Measurements from ENCODE around the gene ARMS2.
A peak's percentile ranks its signal among the peaks of the same experiment; 100 is the strongest.

Gene ARMS2

DNA sequence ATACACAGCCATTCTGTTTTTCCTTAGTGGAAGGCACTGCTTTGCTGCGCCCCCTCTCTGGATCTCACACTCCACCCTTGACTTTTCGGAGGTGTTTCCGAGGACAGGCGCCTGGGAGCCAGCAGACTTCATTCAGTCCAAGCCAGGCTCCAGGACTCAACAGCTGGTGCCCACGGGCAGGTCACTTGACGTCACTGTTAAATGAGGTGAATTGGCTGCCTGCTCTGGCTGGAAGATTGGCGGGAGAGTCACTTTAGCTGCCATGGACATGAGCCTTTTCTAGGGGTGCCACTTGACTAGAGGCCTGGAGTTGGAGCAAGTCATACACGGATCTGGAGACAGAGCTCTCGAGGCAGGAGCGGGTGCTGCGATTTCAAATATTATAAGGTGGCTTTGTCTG is 10.1 kb downstream of the ARMS2 start:
- no peak for ATAC-seq (ENCODE audit: low read depth)
- H3K4me3 ChIP-seq (ENCODE audit: severe bottlenecking): no peak overlapping the region
- no peaks in the 10 kb centered on the region for H3K27me3 ChIP-seq (ENCODE audit: insufficient read depth, poor library complexity, severe bottlenecking)
- no peak overlapping the region for H3K27ac ChIP-seq (ENCODE audit: poor library complexity, severe bottlenecking)
- H3K4me1 ChIP-seq (ENCODE audit: insufficient read depth, poor library complexity, severe bottlenecking): peaks cover 21% of the 10 kb centered on the region
- no peak for DNase-seq (ENCODE audit: low spot score)
- peaks cover 21% of the 10 kb centered on the region for H3K36me3 ChIP-seq (ENCODE audit: low read depth)
- H3K9me3 ChIP-seq (ENCODE audit: severe bottlenecking): no peaks in the 10 kb centered on the region
- TF ChIP-seq, protein P1, sequence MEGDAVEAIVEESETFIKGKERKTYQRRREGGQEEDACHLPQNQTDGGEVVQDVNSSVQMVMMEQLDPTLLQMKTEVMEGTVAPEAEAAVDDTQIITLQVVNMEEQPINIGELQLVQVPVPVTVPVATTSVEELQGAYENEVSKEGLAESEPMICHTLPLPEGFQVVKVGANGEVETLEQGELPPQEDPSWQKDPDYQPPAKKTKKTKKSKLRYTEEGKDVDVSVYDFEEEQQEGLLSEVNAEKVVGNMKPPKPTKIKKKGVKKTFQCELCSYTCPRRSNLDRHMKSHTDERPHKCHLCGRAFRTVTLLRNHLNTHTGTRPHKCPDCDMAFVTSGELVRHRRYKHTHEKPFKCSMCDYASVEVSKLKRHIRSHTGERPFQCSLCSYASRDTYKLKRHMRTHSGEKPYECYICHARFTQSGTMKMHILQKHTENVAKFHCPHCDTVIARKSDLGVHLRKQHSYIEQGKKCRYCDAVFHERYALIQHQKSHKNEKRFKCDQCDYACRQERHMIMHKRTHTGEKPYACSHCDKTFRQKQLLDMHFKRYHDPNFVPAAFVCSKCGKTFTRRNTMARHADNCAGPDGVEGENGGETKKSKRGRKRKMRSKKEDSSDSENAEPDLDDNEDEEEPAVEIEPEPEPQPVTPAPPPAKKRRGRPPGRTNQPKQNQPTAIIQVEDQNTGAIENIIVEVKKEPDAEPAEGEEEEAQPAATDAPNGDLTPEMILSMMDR (IDR thresholded peaks at IDR 0.05; ENCODE audit: poor library complexity, severe bottlenecking): no peak

DNA sequence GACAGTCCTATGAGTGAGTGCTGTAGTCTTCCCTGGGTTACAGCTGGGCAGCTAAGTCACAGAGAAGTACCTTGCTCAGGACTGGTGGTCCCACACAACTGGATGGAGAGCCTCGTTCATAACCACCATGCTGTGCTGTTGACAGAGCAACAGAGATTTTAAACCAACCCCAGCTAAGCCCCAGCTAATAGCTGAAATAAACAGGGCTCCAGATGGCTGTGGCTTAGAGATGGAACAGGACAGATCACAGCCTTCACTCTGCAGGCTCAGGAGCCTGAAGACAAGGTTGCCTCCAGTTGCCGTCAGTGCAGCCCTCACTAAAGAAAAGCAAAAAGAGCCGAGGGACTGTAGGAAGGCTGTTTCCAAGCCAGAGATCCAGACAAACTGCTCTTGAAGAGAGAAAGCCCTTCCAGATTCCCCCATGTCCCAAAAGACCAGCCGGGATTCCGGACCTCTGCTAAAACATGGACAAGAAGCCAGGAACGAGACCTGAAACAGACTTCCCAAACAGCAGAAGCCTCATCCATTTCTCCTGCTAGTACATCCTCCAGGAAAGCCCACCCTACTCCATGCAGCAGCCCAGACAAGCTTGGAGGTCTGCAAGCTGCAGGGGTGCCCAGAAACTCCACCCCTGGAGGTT is 11.1 kb downstream of the ARMS2 start:
- H3K36me3 ChIP-seq (ENCODE audit: low read depth): peaks cover 21% of the 10 kb centered on the region
- DNase-seq (ENCODE audit: low spot score) (no peak), ATAC-seq (ENCODE audit: low read depth) (no peak)
- TF ChIP-seq, protein P1 (IDR thresholded peaks at IDR 0.05; ENCODE audit: poor library complexity, severe bottlenecking): no peak
- H3K27me3 ChIP-seq (ENCODE audit: insufficient read depth, poor library complexity, severe bottlenecking): no peaks in the 10 kb centered on the region
- H3K9me3 ChIP-seq (ENCODE audit: severe bottlenecking): no peaks in the 10 kb centered on the region
- H3K4me1 ChIP-seq (ENCODE audit: insufficient read depth, poor library complexity, severe bottlenecking): peaks cover 27% of the 10 kb centered on the region
- H3K27ac ChIP-seq (ENCODE audit: poor library complexity, severe bottlenecking): no peak overlapping the region
- no peak overlapping the region for H3K4me3 ChIP-seq (ENCODE audit: severe bottlenecking)

DNA sequence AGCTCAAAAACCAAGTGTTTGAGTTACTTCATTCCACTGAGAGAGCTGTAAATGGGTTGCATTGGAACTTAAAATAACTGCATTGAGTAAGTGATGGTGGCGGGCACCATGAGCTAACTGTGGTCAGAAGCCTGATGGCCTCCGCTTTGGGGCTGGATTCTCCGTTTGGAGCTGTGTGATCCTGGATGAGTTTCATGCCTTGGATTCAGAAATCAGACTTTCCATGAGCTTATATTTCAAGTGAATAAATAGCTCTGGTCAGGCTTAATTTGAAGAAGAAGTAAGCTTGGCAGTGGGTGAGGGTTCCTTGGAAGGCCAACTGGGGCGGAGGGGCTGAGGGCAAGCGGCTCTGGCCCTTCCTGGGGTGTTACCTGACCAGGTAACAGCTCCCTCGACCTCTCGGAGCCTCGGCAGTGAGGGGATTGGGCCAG is 12.5 kb downstream of the ARMS2 start:
- TF ChIP-seq, protein P1 (IDR thresholded peaks at IDR 0.05; ENCODE audit: poor library complexity, severe bottlenecking): no peak
- Histone ChIP-seq H3K4me3 (ENCODE audit: severe bottlenecking) (no peak overlapping the region), H3K27ac (ENCODE audit: poor library complexity, severe bottlenecking) (no peak overlapping the region), H3K9me3 (ENCODE audit: severe bottlenecking) (no peaks in the 10 kb centered on the region), H3K36me3 (ENCODE audit: low read depth) (peaks cover 21% of the 10 kb centered on the region), H3K4me1 (ENCODE audit: insufficient read depth, poor library complexity, severe bottlenecking) (peaks cover 39% of the 10 kb centered on the region), H3K27me3 (ENCODE audit: insufficient read depth, poor library complexity, severe bottlenecking) (no peaks in the 10 kb centered on the region)
- ATAC-seq (ENCODE audit: low read depth): no peak
- DNase-seq (ENCODE audit: low spot score): no peak

- Histone ChIP-seq H3K36me3 (ENCODE audit: low read depth) (peaks cover 21% of the 10 kb centered on the region), H3K27me3 (ENCODE audit: insufficient read depth, poor library complexity, severe bottlenecking) (no peaks in the 10 kb centered on the region), H3K4me3 (ENCODE audit: severe bottlenecking) (no peak overlapping the region), H3K9me3 (ENCODE audit: severe bottlenecking) (no peaks in the 10 kb centered on the region), H3K4me1 (ENCODE audit: insufficient read depth, poor library complexity, severe bottlenecking) (peaks cover 40% of the 10 kb centered on the region), H3K27ac (ENCODE audit: poor library complexity, severe bottlenecking) (peak overlapping the region; percentile 90)
- DNase-seq (ENCODE audit: low spot score): no peak
- no peak for ATAC-seq (ENCODE audit: low read depth)
- TF ChIP-seq, protein P1 (IDR thresholded peaks at IDR 0.05; ENCODE audit: poor library complexity, severe bottlenecking): no peak
Observed at GRCh38 chr10:122467701-122468100, 13.2 kb downstream of the ARMS2 start.

DNA sequence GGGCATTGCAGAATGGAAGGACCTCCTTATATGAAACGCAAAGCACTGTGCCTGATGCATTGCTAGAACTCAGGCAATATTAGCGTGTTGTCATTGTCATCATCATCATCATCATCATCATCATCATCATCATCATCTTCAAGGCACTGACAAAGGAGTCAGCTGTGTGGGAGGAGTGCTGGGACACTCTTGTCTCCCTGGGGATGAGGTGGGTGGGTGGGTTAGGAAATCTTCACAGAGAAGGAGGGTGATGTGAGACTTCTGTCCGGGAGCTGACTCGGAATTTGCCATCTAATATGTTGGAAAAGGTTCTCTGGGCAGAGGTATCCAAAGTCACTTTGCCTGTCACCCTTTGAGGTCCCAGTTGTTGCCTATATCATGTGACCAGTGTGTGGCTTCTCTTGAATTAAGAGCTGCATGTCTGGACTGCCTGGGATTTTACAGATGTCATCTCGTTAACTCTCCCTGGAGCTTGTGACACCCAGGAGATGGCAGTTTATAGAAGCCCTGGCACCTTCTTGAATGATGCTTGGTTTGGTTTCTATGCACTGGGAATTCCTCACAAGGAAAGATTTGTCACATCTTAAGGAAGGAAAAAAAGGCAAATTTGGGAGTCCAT is 14.0 kb downstream of the ARMS2 start:
- Histone ChIP-seq H3K4me3 (ENCODE audit: severe bottlenecking) (no peak overlapping the region), H3K27ac (ENCODE audit: poor library complexity, severe bottlenecking) (peak overlapping the region; percentile 90), H3K4me1 (ENCODE audit: insufficient read depth, poor library complexity, severe bottlenecking) (peaks cover 40% of the 10 kb centered on the region), H3K36me3 (ENCODE audit: low read depth) (peaks cover 21% of the 10 kb centered on the region), H3K27me3 (ENCODE audit: insufficient read depth, poor library complexity, severe bottlenecking) (no peaks in the 10 kb centered on the region), H3K9me3 (ENCODE audit: severe bottlenecking) (no peaks in the 10 kb centered on the region)
- DNase-seq (ENCODE audit: low spot score) (no peak), ATAC-seq (ENCODE audit: low read depth) (no peak; the same call in 2 of the 3 replicates)
- TF ChIP-seq, protein P1 (IDR thresholded peaks at IDR 0.05; ENCODE audit: poor library complexity, severe bottlenecking): no peak

All from RWPE2 (cell line).